Measurements from ENCODE around the gene CNTNAP2.

The CNTNAP2 gene

GRCh38 chr7:147015999-147016398 is 899.4 kb downstream of the CNTNAP2 start:
- no peak for DNase-seq (ENCODE audit: low read depth)

GRCh38 chr7:147022056-147022455 is 905.5 kb downstream of the CNTNAP2 start:
- no peak for DNase-seq (ENCODE audit: low read depth)

- DNase-seq (ENCODE audit: low read depth), result no peak
Measured at GRCh38 chr7:147023440-147023839, 906.8 kb downstream of the CNTNAP2 start.

- DNase-seq (ENCODE audit: low read depth), result no peak
Measured at GRCh38 chr7:147029953-147030352, 913.4 kb downstream of the CNTNAP2 start.

- DNase-seq (ENCODE audit: low read depth), result no peak
Measured at GRCh38 chr7:147033641-147034040, 917.0 kb downstream of the CNTNAP2 start.

GRCh38 chr7:147041438-147041837 is 924.8 kb downstream of the CNTNAP2 start:
- no peak for DNase-seq (ENCODE audit: low read depth)

- DNase-seq (ENCODE audit: low read depth), result no peak
Measured at GRCh38 chr7:147044941-147045340, 928.3 kb downstream of the CNTNAP2 start.

- DNase-seq (ENCODE audit: low read depth), result no peak
Measured at GRCh38 chr7:147047696-147048095, 931.1 kb downstream of the CNTNAP2 start.

GRCh38 chr7:147048864-147049263 is 932.3 kb downstream of the CNTNAP2 start:
- DNase-seq (ENCODE audit: low read depth), result no peak

- no peak for DNase-seq (ENCODE audit: low read depth)
Measured at GRCh38 chr7:147052818-147053217, 936.2 kb downstream of the CNTNAP2 start.

- no peak for DNase-seq (ENCODE audit: low read depth)
Measured at GRCh38 chr7:147053746-147054145, 937.1 kb downstream of the CNTNAP2 start.

- DNase-seq (ENCODE audit: low read depth), result no peak
Measured at GRCh38 chr7:147060070-147060469, 943.5 kb downstream of the CNTNAP2 start.

- no peak for DNase-seq (ENCODE audit: low read depth)
Measured at GRCh38 chr7:147062897-147063296, 946.3 kb downstream of the CNTNAP2 start.

- no peak for DNase-seq (ENCODE audit: low read depth)
Measured at GRCh38 chr7:147068842-147069241, 952.2 kb downstream of the CNTNAP2 start.

- DNase-seq (ENCODE audit: low read depth), result no peak
Measured at GRCh38 chr7:147069771-147070170, 953.2 kb downstream of the CNTNAP2 start.

- DNase-seq (ENCODE audit: low read depth), result no peak
Measured at GRCh38 chr7:147070886-147071285, 954.3 kb downstream of the CNTNAP2 start.

GRCh38 chr7:147071536-147071935 is 954.9 kb downstream of the CNTNAP2 start:
- DNase-seq (ENCODE audit: low read depth), result no peak

- DNase-seq (ENCODE audit: low read depth), result no peak
Measured at GRCh38 chr7:147078312-147078711, 961.7 kb downstream of the CNTNAP2 start.

- DNase-seq (ENCODE audit: low read depth), result no peak
Measured at GRCh38 chr7:147079083-147079482, 962.5 kb downstream of the CNTNAP2 start.

GRCh38 chr7:147079921-147080420 is 963.4 kb downstream of the CNTNAP2 start:
- no peak for DNase-seq (ENCODE audit: low read depth)

GRCh38 chr7:147081117-147081516 is 964.5 kb downstream of the CNTNAP2 start:
- DNase-seq (ENCODE audit: low read depth), result no peak

GRCh38 chr7:147089051-147089461 is 972.5 kb downstream of the CNTNAP2 start:
- no peak for DNase-seq (ENCODE audit: low read depth)

- no peak for DNase-seq (ENCODE audit: low read depth)
Measured at GRCh38 chr7:147089608-147090007, 973.0 kb downstream of the CNTNAP2 start.

- no peak for DNase-seq (ENCODE audit: low read depth)
Measured at GRCh38 chr7:147096629-147097028, 980.0 kb downstream of the CNTNAP2 start.

GRCh38 chr7:147103224-147103623 is 986.6 kb downstream of the CNTNAP2 start:
- no peak for DNase-seq (ENCODE audit: low read depth)
